ENCODE results near the gene HOXD4.

HOXD4 gene

GRCh38 chr2:176128982-176129796, 22.2 kb upstream of the HOXD4 start, which contains the start of gene HOXD8:
Gene HOXD8 (plus strand): TSS chr2:176129705. CDS start chr2:176130367, 662 bp downstream.
- Histone ChIP-seq H3K4me3 (ENCODE audit: low read length) (no peak within 1 kb of the TSS), H3K27ac (ENCODE audit: low read length) (no peak within 1 kb of the TSS), H3K9me3 (ENCODE audit: insufficient read depth, low read length) (no peaks in the 10 kb centered on the region), H3K9ac (ENCODE audit: low read length) (no peak within 1 kb of the TSS), H3K36me3 (replicated peaks; ENCODE audit: low read depth, low read length) (no peaks in the 10 kb centered on the region), H3K4me2 (ENCODE audit: low read length) (no peak within 1 kb of the TSS), H3K79me2 (ENCODE audit: low read length) (no peaks in the 10 kb centered on the region), H4K20me1 (ENCODE audit: insufficient read depth, low read length) (no peaks in the 10 kb centered on the region), H3K4me1 (ENCODE audit: low read length) (no peaks in the 10 kb centered on the region), H3K27me3 (ENCODE audit: low read depth, low read length) (no peaks in the 10 kb centered on the region), H2AFZ (ENCODE audit: low read depth, low read length) (no peak within 1 kb of the TSS)
- TF ChIP-seq CTCF (IDR thresholded peaks at IDR 0.05; ENCODE audit: low read depth, low read length) (no peak), EZH2phosphoT487 (IDR thresholded peaks at IDR 0.05; ENCODE audit: low read depth) (no peak)

GRCh38 chr2:176129813-176130146, 21.6 kb upstream of the HOXD4 start:
- H3K4me3 ChIP-seq (ENCODE audit: low read length) = no peak overlapping the region
- H3K27ac ChIP-seq (ENCODE audit: low read length) = no peak overlapping the region
- TF ChIP-seq CTCF (IDR thresholded peaks at IDR 0.05; ENCODE audit: low read depth, low read length) (no peak), EZH2phosphoT487 (IDR thresholded peaks at IDR 0.05; ENCODE audit: low read depth) (no peak)
- H3K9ac ChIP-seq (ENCODE audit: low read length) = no peak overlapping the region
- H2AFZ ChIP-seq (ENCODE audit: low read depth, low read length) = no peak overlapping the region
- no peaks in the 10 kb centered on the region for H3K9me3 ChIP-seq (ENCODE audit: insufficient read depth, low read length)
- H3K79me2 ChIP-seq (ENCODE audit: low read length) = no peaks in the 10 kb centered on the region
- no peaks in the 10 kb centered on the region for H4K20me1 ChIP-seq (ENCODE audit: insufficient read depth, low read length)
- no peaks in the 10 kb centered on the region for H3K4me1 ChIP-seq (ENCODE audit: low read length)
- no peaks in the 10 kb centered on the region for H3K27me3 ChIP-seq (ENCODE audit: low read depth, low read length)
- no peak overlapping the region for H3K4me2 ChIP-seq (ENCODE audit: low read length)
- no peaks in the 10 kb centered on the region for H3K36me3 ChIP-seq (replicated peaks; ENCODE audit: low read depth, low read length)

- no peaks in the 10 kb centered on the region for H3K36me3 ChIP-seq (replicated peaks; ENCODE audit: low read depth, low read length)
- H3K4me2 ChIP-seq (ENCODE audit: low read length) = no peak overlapping the region
- no peak overlapping the region for H3K4me3 ChIP-seq (ENCODE audit: low read length)
- no peaks in the 10 kb centered on the region for H4K20me1 ChIP-seq (ENCODE audit: insufficient read depth, low read length)
- H3K27me3 ChIP-seq (ENCODE audit: low read depth, low read length) = no peaks in the 10 kb centered on the region
- H3K27ac ChIP-seq (ENCODE audit: low read length) = no peak overlapping the region
- H3K4me1 ChIP-seq (ENCODE audit: low read length) = no peaks in the 10 kb centered on the region
- no peak overlapping the region for H3K9ac ChIP-seq (ENCODE audit: low read length)
- TF ChIP-seq EZH2phosphoT487 (IDR thresholded peaks at IDR 0.05; ENCODE audit: low read depth) = no peak
- TF ChIP-seq CTCF (IDR thresholded peaks at IDR 0.05; ENCODE audit: low read depth, low read length) = no peak
- H3K9me3 ChIP-seq (ENCODE audit: insufficient read depth, low read length) = no peaks in the 10 kb centered on the region
- H2AFZ ChIP-seq (ENCODE audit: low read depth, low read length) = no peak overlapping the region
- H3K79me2 ChIP-seq (ENCODE audit: low read length) = no peaks in the 10 kb centered on the region
Measured at GRCh38 chr2:176130147-176130956, 21.0 kb upstream of the HOXD4 start.

Measured in OCI-LY3 (cell line).